ENCODE measurements around the gene SLC49A3. TPM values are rescaled to one million over a fixed set of nuclear protein-coding genes. Genes with fewer than 3 reads are reported as not detected.
"Not testable (repeated sequence)": the region's sequence is repeated elsewhere in the genome, so short reads cannot be mapped to it uniquely, and the experiment has no call there.

The SLC49A3 gene
- total RNA-seq, 4 donors from 2014 or later = 9.4 to 21.1 (median 19.0) TPM

- ATAC-seq (ENCODE audit: low FRiP score) (no peak), DNase-seq (ENCODE audit: low spot score) (no peak)
- TF ChIP-seq CTCF (IDR thresholded peaks at IDR 0.05) = no peak
Observed at GRCh38 chr4:648579-649292, 40.2 kb downstream of the SLC49A3 start.

- DNase-seq (ENCODE audit: low spot score) (no peak), ATAC-seq (ENCODE audit: low FRiP score) (no peak)
- TF ChIP-seq CTCF (IDR thresholded peaks at IDR 0.05) = no peak
Observed at GRCh38 chr4:647481-647880, 41.5 kb downstream of the SLC49A3 start.

- no peak for TF ChIP-seq CTCF (IDR thresholded peaks at IDR 0.05)
- no peak for ATAC-seq (ENCODE audit: low FRiP score)
- no peak for DNase-seq (ENCODE audit: low spot score)
Observed at GRCh38 chr4:646460-646859, 42.5 kb downstream of the SLC49A3 start.

- not testable (repeated sequence) for DNase-seq (ENCODE audit: low spot score); ATAC-seq (ENCODE audit: low FRiP score)
Observed at GRCh38 chr4:642366-642765, 46.6 kb downstream of the SLC49A3 start.

- DNase-seq (ENCODE audit: low spot score) = no peak
- ATAC-seq (ENCODE audit: low FRiP score) = no peak
- TF ChIP-seq CTCF (IDR thresholded peaks at IDR 0.05) = no peak
Observed at GRCh38 chr4:637536-638280, 51.2 kb downstream of the SLC49A3 start.

- ATAC-seq (ENCODE audit: low FRiP score) (no peak), DNase-seq (ENCODE audit: low spot score) (no peak)
- TF ChIP-seq CTCF (IDR thresholded peaks at IDR 0.05) = no peak
Observed at GRCh38 chr4:636628-637159, 52.3 kb downstream of the SLC49A3 start.

GRCh38 chr4:635851-636627 is 52.9 kb downstream of the SLC49A3 start:
- no peak for ATAC-seq (ENCODE audit: low FRiP score)
- no peak for TF ChIP-seq CTCF (IDR thresholded peaks at IDR 0.05)
- no peak for DNase-seq (ENCODE audit: low spot score)

GRCh38 chr4:635066-635835 is 53.7 kb downstream of the SLC49A3 start:
- not testable (repeated sequence) for DNase-seq (ENCODE audit: low spot score); ATAC-seq (ENCODE audit: low FRiP score)

All from omental fat pad (tissue), 4 donors.